ENCODE measurements around the gene MAGI1.

The MAGI1 gene

GRCh38 chr3:65809641-65810150 lies 229.0 kb downstream of the MAGI1 start:
- TF ChIP-seq TSHZ2 (CRISPR knock-in tag; IDR thresholded peaks at IDR 0.05): no peak
- TF ChIP-seq ZNF565 (CRISPR knock-in tag; conservative IDR thresholded peaks at IDR 0.05; ENCODE audit: low read depth): no peak
- no peak for TF ChIP-seq GLIS3 (CRISPR knock-in tag; IDR thresholded peaks at IDR 0.05)
- no peak for TF ChIP-seq ZFP3 (CRISPR knock-in tag; IDR thresholded peaks at IDR 0.05)
- TF ChIP-seq TCF4 (CRISPR knock-in tag; IDR thresholded peaks at IDR 0.05; ENCODE audit: borderline replicate concordance): no peak
- no peak for TF ChIP-seq ZFP30 (CRISPR knock-in tag; IDR thresholded peaks at IDR 0.05)
- TF ChIP-seq, protein P1, sequence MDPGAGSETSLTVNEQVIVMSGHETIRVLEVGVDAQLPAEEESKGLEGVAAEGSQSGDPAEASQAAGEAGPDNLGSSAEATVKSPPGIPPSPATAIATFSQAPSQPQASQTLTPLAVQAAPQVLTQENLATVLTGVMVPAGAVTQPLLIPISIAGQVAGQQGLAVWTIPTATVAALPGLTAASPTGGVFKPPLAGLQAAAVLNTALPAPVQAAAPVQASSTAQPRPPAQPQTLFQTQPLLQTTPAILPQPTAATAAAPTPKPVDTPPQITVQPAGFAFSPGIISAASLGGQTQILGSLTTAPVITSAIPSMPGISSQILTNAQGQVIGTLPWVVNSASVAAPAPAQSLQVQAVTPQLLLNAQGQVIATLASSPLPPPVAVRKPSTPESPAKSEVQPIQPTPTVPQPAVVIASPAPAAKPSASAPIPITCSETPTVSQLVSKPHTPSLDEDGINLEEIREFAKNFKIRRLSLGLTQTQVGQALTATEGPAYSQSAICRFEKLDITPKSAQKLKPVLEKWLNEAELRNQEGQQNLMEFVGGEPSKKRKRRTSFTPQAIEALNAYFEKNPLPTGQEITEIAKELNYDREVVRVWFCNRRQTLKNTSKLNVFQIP (CRISPR knock-in tag; IDR thresholded peaks at IDR 0.05; ENCODE audit: borderline replicate concordance, low read depth): no peak
- TF ChIP-seq, protein P2, sequence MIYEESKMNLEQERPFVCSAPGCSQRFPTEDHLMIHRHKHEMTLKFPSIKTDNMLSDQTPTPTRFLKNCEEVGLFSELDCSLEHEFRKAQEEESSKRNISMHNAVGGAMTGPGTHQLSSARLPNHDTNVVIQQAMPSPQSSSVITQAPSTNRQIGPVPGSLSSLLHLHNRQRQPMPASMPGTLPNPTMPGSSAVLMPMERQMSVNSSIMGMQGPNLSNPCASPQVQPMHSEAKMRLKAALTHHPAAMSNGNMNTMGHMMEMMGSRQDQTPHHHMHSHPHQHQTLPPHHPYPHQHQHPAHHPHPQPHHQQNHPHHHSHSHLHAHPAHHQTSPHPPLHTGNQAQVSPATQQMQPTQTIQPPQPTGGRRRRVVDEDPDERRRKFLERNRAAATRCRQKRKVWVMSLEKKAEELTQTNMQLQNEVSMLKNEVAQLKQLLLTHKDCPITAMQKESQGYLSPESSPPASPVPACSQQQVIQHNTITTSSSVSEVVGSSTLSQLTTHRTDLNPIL (CRISPR knock-in tag; IDR thresholded peaks at IDR 0.05; ENCODE audit: low read depth): no peak
- no peak for TF ChIP-seq SNAI2 (CRISPR knock-in tag; IDR thresholded peaks at IDR 0.05)
- TF ChIP-seq ARNTL (CRISPR knock-in tag; IDR thresholded peaks at IDR 0.05; ENCODE audit: borderline replicate concordance, low read depth): no peak
- no peak for TF ChIP-seq RARB (CRISPR knock-in tag; IDR thresholded peaks at IDR 0.05)
- no peak for TF ChIP-seq BACH2 (CRISPR knock-in tag; IDR thresholded peaks at IDR 0.05; ENCODE audit: borderline replicate concordance)
- TF ChIP-seq, protein P3, sequence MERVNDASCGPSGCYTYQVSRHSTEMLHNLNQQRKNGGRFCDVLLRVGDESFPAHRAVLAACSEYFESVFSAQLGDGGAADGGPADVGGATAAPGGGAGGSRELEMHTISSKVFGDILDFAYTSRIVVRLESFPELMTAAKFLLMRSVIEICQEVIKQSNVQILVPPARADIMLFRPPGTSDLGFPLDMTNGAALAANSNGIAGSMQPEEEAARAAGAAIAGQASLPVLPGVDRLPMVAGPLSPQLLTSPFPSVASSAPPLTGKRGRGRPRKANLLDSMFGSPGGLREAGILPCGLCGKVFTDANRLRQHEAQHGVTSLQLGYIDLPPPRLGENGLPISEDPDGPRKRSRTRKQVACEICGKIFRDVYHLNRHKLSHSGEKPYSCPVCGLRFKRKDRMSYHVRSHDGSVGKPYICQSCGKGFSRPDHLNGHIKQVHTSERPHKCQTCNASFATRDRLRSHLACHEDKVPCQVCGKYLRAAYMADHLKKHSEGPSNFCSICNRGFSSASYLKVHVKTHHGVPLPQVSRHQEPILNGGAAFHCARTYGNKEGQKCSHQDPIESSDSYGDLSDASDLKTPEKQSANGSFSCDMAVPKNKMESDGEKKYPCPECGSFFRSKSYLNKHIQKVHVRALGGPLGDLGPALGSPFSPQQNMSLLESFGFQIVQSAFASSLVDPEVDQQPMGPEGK (CRISPR knock-in tag; IDR thresholded peaks at IDR 0.05; ENCODE audit: borderline replicate concordance): no peak
- no peak for TF ChIP-seq OSR1 (CRISPR knock-in tag; IDR thresholded peaks at IDR 0.05)
- TF ChIP-seq PPARA (CRISPR knock-in tag; IDR thresholded peaks at IDR 0.05; ENCODE audit: borderline replicate concordance): no peak
- TF ChIP-seq ZC3H10 (CRISPR knock-in tag; IDR thresholded peaks at IDR 0.05): no peak
- no peak for TF ChIP-seq ZNF70 (CRISPR knock-in tag; IDR thresholded peaks at IDR 0.05)
- TF ChIP-seq, protein P4, sequence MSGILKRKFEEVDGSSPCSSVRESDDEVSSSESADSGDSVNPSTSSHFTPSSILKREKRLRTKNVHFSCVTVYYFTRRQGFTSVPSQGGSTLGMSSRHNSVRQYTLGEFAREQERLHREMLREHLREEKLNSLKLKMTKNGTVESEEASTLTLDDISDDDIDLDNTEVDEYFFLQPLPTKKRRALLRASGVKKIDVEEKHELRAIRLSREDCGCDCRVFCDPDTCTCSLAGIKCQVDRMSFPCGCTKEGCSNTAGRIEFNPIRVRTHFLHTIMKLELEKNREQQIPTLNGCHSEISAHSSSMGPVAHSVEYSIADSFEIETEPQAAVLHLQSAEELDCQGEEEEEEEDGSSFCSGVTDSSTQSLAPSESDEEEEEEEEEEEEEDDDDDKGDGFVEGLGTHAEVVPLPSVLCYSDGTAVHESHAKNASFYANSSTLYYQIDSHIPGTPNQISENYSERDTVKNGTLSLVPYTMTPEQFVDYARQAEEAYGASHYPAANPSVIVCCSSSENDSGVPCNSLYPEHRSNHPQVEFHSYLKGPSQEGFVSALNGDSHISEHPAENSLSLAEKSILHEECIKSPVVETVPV (CRISPR knock-in tag; IDR thresholded peaks at IDR 0.05): no peak
- no peak for TF ChIP-seq ZNF8 (CRISPR knock-in tag; IDR thresholded peaks at IDR 0.05)

GRCh38 chr3:65808824-65809223 lies 229.9 kb downstream of the MAGI1 start:
- ATAC-seq: no peak

More at GRCh38 chr3:65809641-65810150, 229.0 kb downstream of the MAGI1 start:
- ATAC-seq: no peak

More at GRCh38 chr3:65808824-65809223, 229.9 kb downstream of the MAGI1 start:
- no peak for TF ChIP-seq GLIS3 (CRISPR knock-in tag; IDR thresholded peaks at IDR 0.05)
- TF ChIP-seq, protein P2 (CRISPR knock-in tag; IDR thresholded peaks at IDR 0.05; ENCODE audit: low read depth): no peak
- TF ChIP-seq ZNF8 (CRISPR knock-in tag; IDR thresholded peaks at IDR 0.05): no peak
- TF ChIP-seq OSR1 (CRISPR knock-in tag; IDR thresholded peaks at IDR 0.05): no peak
- no peak for TF ChIP-seq BACH2 (CRISPR knock-in tag; IDR thresholded peaks at IDR 0.05; ENCODE audit: borderline replicate concordance)
- no peak for TF ChIP-seq SNAI2 (CRISPR knock-in tag; IDR thresholded peaks at IDR 0.05)
- no peak for TF ChIP-seq TCF4 (CRISPR knock-in tag; IDR thresholded peaks at IDR 0.05; ENCODE audit: borderline replicate concordance)
